B cell (primary cell): ENCODE data around the gene KRT80.

Experiments
- EZH2 ChIP-seq: IDR thresholded peaks from 2 replicates; pipeline ENCODE4 v1.6.1; 2012; ENCODE audit warnings: borderline replicate concordance, low read depth, mild to moderate bottlenecking, moderate library complexity, low read length; ENCODE audit not compliant: insufficient read depth, poor library complexity, severe bottlenecking
- TF ChIP-seq, protein P1 (sequence below): fragments of 200-600 bp; IDR thresholded peaks from one replicate; pipeline ENCODE4 v1.8.0; 2022; ENCODE audit warnings: antibody characterized with exemption, mild to moderate bottlenecking

DNA sequence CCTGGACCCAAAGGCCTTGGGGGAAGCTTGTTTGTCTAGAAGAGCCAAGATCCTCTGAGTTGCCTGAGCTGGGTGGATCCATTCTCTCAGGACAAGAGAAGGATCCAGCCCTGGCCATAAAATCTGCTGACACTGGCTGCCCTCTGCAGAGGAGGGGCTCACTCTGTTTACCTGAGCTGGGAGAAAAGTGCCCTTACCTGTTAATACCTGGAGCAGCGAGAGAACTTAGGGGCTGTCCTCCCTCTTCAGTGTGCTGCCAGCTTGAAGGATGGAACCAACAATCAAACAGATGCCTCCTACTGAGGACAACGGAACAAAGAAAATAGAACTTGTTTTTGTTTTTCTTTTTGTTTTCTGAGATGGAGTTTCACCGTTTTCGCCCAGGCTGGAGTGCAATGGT is 33.9 kb upstream of the KRT80 start:
- TF ChIP-seq, protein P1, sequence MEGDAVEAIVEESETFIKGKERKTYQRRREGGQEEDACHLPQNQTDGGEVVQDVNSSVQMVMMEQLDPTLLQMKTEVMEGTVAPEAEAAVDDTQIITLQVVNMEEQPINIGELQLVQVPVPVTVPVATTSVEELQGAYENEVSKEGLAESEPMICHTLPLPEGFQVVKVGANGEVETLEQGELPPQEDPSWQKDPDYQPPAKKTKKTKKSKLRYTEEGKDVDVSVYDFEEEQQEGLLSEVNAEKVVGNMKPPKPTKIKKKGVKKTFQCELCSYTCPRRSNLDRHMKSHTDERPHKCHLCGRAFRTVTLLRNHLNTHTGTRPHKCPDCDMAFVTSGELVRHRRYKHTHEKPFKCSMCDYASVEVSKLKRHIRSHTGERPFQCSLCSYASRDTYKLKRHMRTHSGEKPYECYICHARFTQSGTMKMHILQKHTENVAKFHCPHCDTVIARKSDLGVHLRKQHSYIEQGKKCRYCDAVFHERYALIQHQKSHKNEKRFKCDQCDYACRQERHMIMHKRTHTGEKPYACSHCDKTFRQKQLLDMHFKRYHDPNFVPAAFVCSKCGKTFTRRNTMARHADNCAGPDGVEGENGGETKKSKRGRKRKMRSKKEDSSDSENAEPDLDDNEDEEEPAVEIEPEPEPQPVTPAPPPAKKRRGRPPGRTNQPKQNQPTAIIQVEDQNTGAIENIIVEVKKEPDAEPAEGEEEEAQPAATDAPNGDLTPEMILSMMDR, result no peak
- TF ChIP-seq EZH2, result no peak
